Liver (tissue), 9 donors: ENCODE data around the gene NIT1. TPM values are rescaled to one million over a fixed set of nuclear protein-coding genes. Genes with fewer than 3 reads are reported as not detected.

Experiments
- DNase-seq: peaks from one replicate; pipeline ENCODE4 v3.0.0-alpha.2; 2017; ENCODE audit warnings: low spot score
- H3K27ac ChIP-seq, 2 donors: one replicate each; pipeline ENCODE4 v1.7.0; 2013; ENCODE audit warnings: inconsistent platforms in 2 of 2, low read length in 2 of 2, control low read depth in 1 of 2, low read depth in 1 of 2, mild to moderate bottlenecking in 1 of 2
- H3K27me3 ChIP-seq, 4 donors: one replicate each; pipeline versions ENCODE4 v1.6.1 to v1.7.0; 2013; ENCODE audit warnings: low read length in 3 of 4, inconsistent platforms in 1 of 4, mild to moderate bottlenecking in 1 of 4, moderate library complexity in 1 of 4; ENCODE audit not compliant: control insufficient read depth in 4 of 4, insufficient read depth in 4 of 4
- H3K36me3 ChIP-seq, 4 donors: one replicate each; pipeline versions ENCODE4 v1.6.1 to v1.7.0; 2013; ENCODE audit warnings: low read length in 3 of 4, mild to moderate bottlenecking in 3 of 4, low read depth in 1 of 4, moderate library complexity in 1 of 4; ENCODE audit not compliant: control insufficient read depth in 4 of 4, insufficient read depth in 3 of 4
- H3K4me1 ChIP-seq, 4 donors: one replicate each; pipeline versions ENCODE4 v1.6.1 to v1.7.0; 2013; ENCODE audit warnings: low read length in 3 of 4, mild to moderate bottlenecking in 3 of 4, moderate library complexity in 1 of 4; ENCODE audit not compliant: control insufficient read depth in 4 of 4, insufficient read depth in 4 of 4
- H3K4me3 ChIP-seq, 3 donors: one replicate each; pipeline versions ENCODE4 v1.6.1 to v1.7.0; 2013; ENCODE audit warnings: low read length in 3 of 3, control low read depth in 1 of 3, low read depth in 1 of 3, mild to moderate bottlenecking in 1 of 3
- H3K9ac ChIP-seq, 2 donors: one replicate each; pipeline ENCODE4 v1.7.0; 2013; ENCODE audit warnings: low read length in 2 of 2, mild to moderate bottlenecking in 2 of 2, moderate library complexity in 2 of 2, control low read depth in 1 of 2, low read depth in 1 of 2
- H3K9me3 ChIP-seq, 4 donors: one replicate each; pipeline versions ENCODE4 v1.6.1 to v1.7.0; 2013; ENCODE audit warnings: low read length in 3 of 4; ENCODE audit not compliant: control insufficient read depth in 4 of 4
- ATF3 ChIP-seq: IDR thresholded peaks from 2 replicates; pipeline ENCODE4 v1.6.1; 2016; ENCODE audit warnings: antibody characterized with exemption
- EGR1 ChIP-seq, 2 donors: IDR thresholded peaks; 2 replicates each; pipeline ENCODE4 v1.6.1; 2016 to 2018; ENCODE audit warnings: antibody characterized with exemption in 2 of 2, low read depth in 2 of 2
- FOXA1 ChIP-seq: IDR thresholded peaks from 2 replicates; pipeline ENCODE4 v1.6.1; 2016; ENCODE audit warnings: antibody characterized with exemption
- FOXA2 ChIP-seq: IDR thresholded peaks from 2 replicates; pipeline ENCODE4 v1.6.1; 2016; ENCODE audit warnings: antibody characterized with exemption
- GABPA ChIP-seq, 2 donors: IDR thresholded peaks in 1 of 2; conservative IDR thresholded peaks in 1 of 2; 2 replicates each; pipeline ENCODE4 v1.6.1; 2016; ENCODE audit warnings: antibody characterized with exemption in 2 of 2, mild to moderate bottlenecking in 1 of 2, moderate library complexity in 1 of 2
- HNF4A ChIP-seq, 2 donors: conservative IDR thresholded peaks; 2 replicates each; pipeline ENCODE4 v1.6.1; 2016; ENCODE audit warnings: antibody characterized with exemption in 2 of 2, mild to moderate bottlenecking in 2 of 2
- HNF4G ChIP-seq: IDR thresholded peaks from 2 replicates; pipeline ENCODE4 v1.6.1; 2016; ENCODE audit warnings: antibody characterized with exemption
- JUND ChIP-seq, 2 donors: IDR thresholded peaks; 2 replicates each; pipeline ENCODE4 v1.6.1; 2016; ENCODE audit warnings: antibody characterized with exemption in 2 of 2
- NR2F2 ChIP-seq: IDR thresholded peaks from 2 replicates; pipeline ENCODE4 v1.6.1; 2016; ENCODE audit warnings: antibody characterized with exemption
- RAD21 ChIP-seq, 2 donors: IDR thresholded peaks; 2 replicates each; pipeline ENCODE4 v1.6.1; 2016; ENCODE audit warnings: antibody characterized with exemption in 2 of 2, mild to moderate bottlenecking in 2 of 2
- REST ChIP-seq: IDR thresholded peaks from 2 replicates; pipeline ENCODE4 v1.6.1; 2016; ENCODE audit warnings: antibody characterized with exemption, mild to moderate bottlenecking
- RXRA ChIP-seq, 2 donors: IDR thresholded peaks; 2 replicates each; pipeline ENCODE4 v1.6.1; 2017 to 2018; ENCODE audit warnings: antibody characterized with exemption in 2 of 2, mild to moderate bottlenecking in 1 of 2
- SP1 ChIP-seq: IDR thresholded peaks from 2 replicates; pipeline ENCODE4 v1.6.1; 2018; ENCODE audit warnings: antibody characterized with exemption, mild to moderate bottlenecking
- TAF1 ChIP-seq: conservative IDR thresholded peaks from 2 replicates; pipeline ENCODE4 v1.6.1; 2016; ENCODE audit warnings: antibody characterized with exemption, mild to moderate bottlenecking
- YY1 ChIP-seq: IDR thresholded peaks from 2 replicates; pipeline ENCODE4 v1.6.1; 2016; ENCODE audit warnings: antibody characterized with exemption, mild to moderate bottlenecking
- WGBS: extraction: QIAGEN DNeasy Blood & Tissue Kit; methylation state at CpG from one replicate; pipeline ENCODE4 v1.1.7; 2013; 5-methylcytosine and 5-hydroxymethylcytosine counted together
- polyA plus RNA-seq, 2 donors: library from polyadenylated mRNA; stranded (reverse) in 1 of 2; unstranded in 1 of 2; fragments of 200-250 nt in 1 of 2; fragments of >200 nt in 1 of 2; fragmentation: Nextera tagmentation in 1 of 2; extraction: Ambion mirVana in 1 of 2; gene quantifications; one replicate each; pipeline versions ENCODE4 v1.2.1 to v1.2.3, GENCODE V29; 2013 to 2015
- total RNA-seq, 2 donors: library from RNA; depleted of rRNA; stranded (reverse); fragments of >200 nt; gene quantifications; one replicate each; pipeline ENCODE4 v1.2.3, GENCODE V29; 2014
- TF ChIP-seq, protein P1 (sequence below): IDR thresholded peaks from 2 replicates; pipeline ENCODE4 v1.6.1; 2016; ENCODE audit warnings: antibody characterized with exemption
- TF ChIP-seq, protein P2 (sequence below): IDR thresholded peaks from 2 replicates; pipeline ENCODE4 v1.6.1; 2016; ENCODE audit warnings: antibody characterized with exemption
- TF ChIP-seq, protein P3 (sequence below): fragments of 150-350 bp; IDR thresholded peaks from 2 replicates; pipeline ENCODE4 v1.5.1; 2017; ENCODE audit warnings: improper control_type of control experiment, low read depth, low read length; ENCODE audit not compliant: missing input control
- donor health status: healthy.
- donor health status: healthy.
- donor health status: healthy.
- donor health status: healthy.
- donor health status: healthy.

The NIT1 gene
- total and polyA plus RNA-seq, 4 donors = 17.8 to 45.8 (median 39.3) TPM

- TF ChIP-seq ATF3 = no peak
- no peak for TF ChIP-seq TAF1
Observed at GRCh38 chr1:161090617-161091016, 27.3 kb upstream of the NIT1 start (continued).

DNA sequence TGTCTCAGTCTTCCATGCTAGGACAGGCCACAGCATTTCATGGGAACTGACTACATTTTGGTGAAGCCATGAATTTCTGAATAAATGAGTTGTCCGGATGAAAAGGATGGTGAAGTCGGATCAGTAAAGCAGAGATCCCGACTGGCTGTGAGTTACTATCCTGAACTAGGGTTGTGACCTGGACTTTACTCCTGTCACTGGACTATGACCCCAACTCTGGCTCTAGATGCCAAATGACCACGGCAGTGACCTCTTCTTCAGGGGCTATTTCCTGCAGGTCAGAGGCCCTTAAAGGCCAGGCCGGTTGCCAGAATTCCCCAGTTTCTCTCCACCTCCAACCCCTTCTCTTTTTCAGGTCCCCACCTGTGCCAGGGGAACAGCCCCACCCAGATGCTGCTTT is 26.8 kb upstream of the NIT1 start:
- WGBS = 41% methylated on average over 5 of the region's 5 CpGs
- Histone ChIP-seq H3K9me3 (no peaks in the 10 kb centered on the region), H3K4me3 (no peak overlapping the region), H3K27ac (no peak overlapping the region), H3K4me1 (peaks cover 0 to 1% (median 0%) of the 10 kb centered on the region in 4 donors), H3K36me3 (no peaks in the 10 kb centered on the region), H3K9ac (no peak overlapping the region), H3K27me3 (no peaks in the 10 kb centered on the region)
- no peak for TF ChIP-seq GABPA (IDR thresholded peaks at IDR 0.05 in 1 of 2, conservative IDR thresholded peaks at IDR 0.05 in 1 of 2)
- no peak for TF ChIP-seq EGR1 (IDR thresholded peaks at IDR 0.05; ENCODE audit: low read depth in 2 of 2)
- TF ChIP-seq TAF1 = no peak
- TF ChIP-seq YY1 = no peak
- TF ChIP-seq HNF4G = peak; percentile 98
- peak; percentile 96 to 100 for TF ChIP-seq HNF4A (conservative IDR thresholded peaks at IDR 0.05)
- TF ChIP-seq ATF3 = peak; percentile 24
- TF ChIP-seq, protein P1, sequence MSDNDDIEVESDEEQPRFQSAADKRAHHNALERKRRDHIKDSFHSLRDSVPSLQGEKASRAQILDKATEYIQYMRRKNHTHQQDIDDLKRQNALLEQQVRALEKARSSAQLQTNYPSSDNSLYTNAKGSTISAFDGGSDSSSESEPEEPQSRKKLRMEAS = no peak
- no peak for TF ChIP-seq FOXA2
- peak in 1 of 2 donors; percentile 43 for TF ChIP-seq RAD21 (IDR thresholded peaks at IDR 0.05)
- TF ChIP-seq REST = no peak
- peak; percentile 63 for TF ChIP-seq SP1
- no peak for TF ChIP-seq FOXA1
- peak in 1 of 2 donors; percentile 14 for TF ChIP-seq JUND (IDR thresholded peaks at IDR 0.05)
- TF ChIP-seq, protein P2, sequence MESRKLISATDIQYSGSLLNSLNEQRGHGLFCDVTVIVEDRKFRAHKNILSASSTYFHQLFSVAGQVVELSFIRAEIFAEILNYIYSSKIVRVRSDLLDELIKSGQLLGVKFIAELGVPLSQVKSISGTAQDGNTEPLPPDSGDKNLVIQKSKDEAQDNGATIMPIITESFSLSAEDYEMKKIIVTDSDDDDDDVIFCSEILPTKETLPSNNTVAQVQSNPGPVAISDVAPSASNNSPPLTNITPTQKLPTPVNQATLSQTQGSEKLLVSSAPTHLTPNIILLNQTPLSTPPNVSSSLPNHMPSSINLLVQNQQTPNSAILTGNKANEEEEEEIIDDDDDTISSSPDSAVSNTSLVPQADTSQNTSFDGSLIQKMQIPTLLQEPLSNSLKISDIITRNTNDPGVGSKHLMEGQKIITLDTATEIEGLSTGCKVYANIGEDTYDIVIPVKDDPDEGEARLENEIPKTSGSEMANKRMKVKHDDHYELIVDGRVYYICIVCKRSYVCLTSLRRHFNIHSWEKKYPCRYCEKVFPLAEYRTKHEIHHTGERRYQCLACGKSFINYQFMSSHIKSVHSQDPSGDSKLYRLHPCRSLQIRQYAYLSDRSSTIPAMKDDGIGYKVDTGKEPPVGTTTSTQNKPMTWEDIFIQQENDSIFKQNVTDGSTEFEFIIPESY = no peak
- peak; percentile 86 to 97 for TF ChIP-seq RXRA (IDR thresholded peaks at IDR 0.05)
- TF ChIP-seq NR2F2 = peak; percentile 95
- TF ChIP-seq, protein P3, sequence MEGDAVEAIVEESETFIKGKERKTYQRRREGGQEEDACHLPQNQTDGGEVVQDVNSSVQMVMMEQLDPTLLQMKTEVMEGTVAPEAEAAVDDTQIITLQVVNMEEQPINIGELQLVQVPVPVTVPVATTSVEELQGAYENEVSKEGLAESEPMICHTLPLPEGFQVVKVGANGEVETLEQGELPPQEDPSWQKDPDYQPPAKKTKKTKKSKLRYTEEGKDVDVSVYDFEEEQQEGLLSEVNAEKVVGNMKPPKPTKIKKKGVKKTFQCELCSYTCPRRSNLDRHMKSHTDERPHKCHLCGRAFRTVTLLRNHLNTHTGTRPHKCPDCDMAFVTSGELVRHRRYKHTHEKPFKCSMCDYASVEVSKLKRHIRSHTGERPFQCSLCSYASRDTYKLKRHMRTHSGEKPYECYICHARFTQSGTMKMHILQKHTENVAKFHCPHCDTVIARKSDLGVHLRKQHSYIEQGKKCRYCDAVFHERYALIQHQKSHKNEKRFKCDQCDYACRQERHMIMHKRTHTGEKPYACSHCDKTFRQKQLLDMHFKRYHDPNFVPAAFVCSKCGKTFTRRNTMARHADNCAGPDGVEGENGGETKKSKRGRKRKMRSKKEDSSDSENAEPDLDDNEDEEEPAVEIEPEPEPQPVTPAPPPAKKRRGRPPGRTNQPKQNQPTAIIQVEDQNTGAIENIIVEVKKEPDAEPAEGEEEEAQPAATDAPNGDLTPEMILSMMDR = no peak
- DNase-seq = no peak
